ENCODE measurements around the gene ADAMTS6. TPM values are rescaled to one million over a fixed set of nuclear protein-coding genes. Genes with fewer than 3 reads are reported as not detected.

The ADAMTS6 gene
- total RNA-seq, 1 experiment from 2014 or later, result 1.2 TPM

GRCh38 chr5:65209341-65209740 lies 272.4 kb downstream of the ADAMTS6 start:
- TF ChIP-seq, protein P1, sequence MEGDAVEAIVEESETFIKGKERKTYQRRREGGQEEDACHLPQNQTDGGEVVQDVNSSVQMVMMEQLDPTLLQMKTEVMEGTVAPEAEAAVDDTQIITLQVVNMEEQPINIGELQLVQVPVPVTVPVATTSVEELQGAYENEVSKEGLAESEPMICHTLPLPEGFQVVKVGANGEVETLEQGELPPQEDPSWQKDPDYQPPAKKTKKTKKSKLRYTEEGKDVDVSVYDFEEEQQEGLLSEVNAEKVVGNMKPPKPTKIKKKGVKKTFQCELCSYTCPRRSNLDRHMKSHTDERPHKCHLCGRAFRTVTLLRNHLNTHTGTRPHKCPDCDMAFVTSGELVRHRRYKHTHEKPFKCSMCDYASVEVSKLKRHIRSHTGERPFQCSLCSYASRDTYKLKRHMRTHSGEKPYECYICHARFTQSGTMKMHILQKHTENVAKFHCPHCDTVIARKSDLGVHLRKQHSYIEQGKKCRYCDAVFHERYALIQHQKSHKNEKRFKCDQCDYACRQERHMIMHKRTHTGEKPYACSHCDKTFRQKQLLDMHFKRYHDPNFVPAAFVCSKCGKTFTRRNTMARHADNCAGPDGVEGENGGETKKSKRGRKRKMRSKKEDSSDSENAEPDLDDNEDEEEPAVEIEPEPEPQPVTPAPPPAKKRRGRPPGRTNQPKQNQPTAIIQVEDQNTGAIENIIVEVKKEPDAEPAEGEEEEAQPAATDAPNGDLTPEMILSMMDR (IDR thresholded peaks at IDR 0.05; ENCODE audit: unreplicated experiment), result no peak
- BruUV-seq (replicated peaks), result no TSS peak
- H3K27ac Mint-ChIP-seq (ENCODE audit: unreplicated experiment), result no peak overlapping the region
- H3K36me3 Mint-ChIP-seq (ENCODE audit: insufficient read depth, unreplicated experiment), result no peaks in the 10 kb centered on the region
- no peaks in the 10 kb centered on the region for H3K27me3 Mint-ChIP-seq (ENCODE audit: unreplicated experiment)
- intact Hi-C loops (cut with micrococcal nuclease; ENCODE audit: unreplicated experiment), result no loop called here
- no peak overlapping the region for H3K4me3 Mint-ChIP-seq (ENCODE audit: low read depth, unreplicated experiment)
- no peaks in the 10 kb centered on the region for H3K9me3 Mint-ChIP-seq (ENCODE audit: low read depth, unreplicated experiment)
- DNase-seq, result no peak
- H3K4me1 Mint-ChIP-seq (ENCODE audit: low read depth, unreplicated experiment), result no peaks in the 10 kb centered on the region
- CTCF ChIA-PET, result no interaction called here

DNA sequence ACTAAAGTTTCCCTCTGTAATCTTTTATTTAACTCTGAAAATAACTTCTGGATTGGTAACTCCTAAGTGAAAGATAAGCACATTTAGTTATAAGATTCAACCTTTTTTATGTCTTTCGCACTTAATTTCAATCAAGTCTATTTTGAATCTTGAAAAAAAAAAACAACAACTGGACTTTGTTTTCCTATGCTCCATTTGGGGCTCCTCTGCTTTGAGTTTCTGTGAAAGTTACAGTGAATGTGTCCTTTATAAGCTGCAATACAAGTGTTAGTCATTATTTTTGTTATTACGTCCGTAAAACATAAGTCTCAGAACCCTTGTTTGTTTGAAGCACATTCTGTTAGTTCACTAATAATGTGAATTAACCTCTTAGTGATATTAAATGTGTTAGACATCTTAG lies 276.8 kb downstream of the ADAMTS6 start:
- Mint-ChIP-seq H3K27me3 (ENCODE audit: unreplicated experiment) (no peaks in the 10 kb centered on the region), H3K4me3 (ENCODE audit: low read depth, unreplicated experiment) (no peak overlapping the region), H3K27ac (ENCODE audit: unreplicated experiment) (no peak overlapping the region), H3K9me3 (ENCODE audit: low read depth, unreplicated experiment) (no peaks in the 10 kb centered on the region), H3K36me3 (ENCODE audit: insufficient read depth, unreplicated experiment) (no peaks in the 10 kb centered on the region), H3K4me1 (ENCODE audit: low read depth, unreplicated experiment) (no peaks in the 10 kb centered on the region)
- CTCF ChIA-PET, result no interaction called here
- intact Hi-C loops (cut with micrococcal nuclease; ENCODE audit: unreplicated experiment), result no loop called here
- DNase-seq, result no peak
- TF ChIP-seq, protein P1 (IDR thresholded peaks at IDR 0.05; ENCODE audit: unreplicated experiment), result no peak
- BruUV-seq (replicated peaks), result no TSS peak

- Mint-ChIP-seq H3K27me3 (ENCODE audit: unreplicated experiment) (no peaks in the 10 kb centered on the region), H3K9me3 (ENCODE audit: low read depth, unreplicated experiment) (no peaks in the 10 kb centered on the region), H3K4me1 (ENCODE audit: low read depth, unreplicated experiment) (peaks cover 2% of the 10 kb centered on the region), H3K27ac (ENCODE audit: unreplicated experiment) (no peak overlapping the region), H3K36me3 (ENCODE audit: insufficient read depth, unreplicated experiment) (no peaks in the 10 kb centered on the region), H3K4me3 (ENCODE audit: low read depth, unreplicated experiment) (no peak overlapping the region)
- TF ChIP-seq, protein P1 (IDR thresholded peaks at IDR 0.05; ENCODE audit: unreplicated experiment), result no peak
- BruUV-seq (replicated peaks), result no TSS peak
- DNase-seq, result no peak
- intact Hi-C loops (cut with micrococcal nuclease; ENCODE audit: unreplicated experiment), result no loop called here
- CTCF ChIA-PET, result no interaction called here
Observed at GRCh38 chr5:65203746-65204145, 278.0 kb downstream of the ADAMTS6 start.

GRCh38 chr5:65199993-65200675 lies 281.6 kb downstream of the ADAMTS6 start:
- intact Hi-C loops (cut with micrococcal nuclease; ENCODE audit: unreplicated experiment), result loop anchor here (10.0 kb wide), 1 partner anchor 385 kb away; no protein-coding TSS in a partner anchor
- no TSS peak for BruUV-seq (replicated peaks)
- H3K4me1 Mint-ChIP-seq (ENCODE audit: low read depth, unreplicated experiment), result peaks cover 11% of the 10 kb centered on the region
- CTCF ChIA-PET, result no interaction called here
- H3K36me3 Mint-ChIP-seq (ENCODE audit: insufficient read depth, unreplicated experiment), result no peaks in the 10 kb centered on the region
- no peak overlapping the region for H3K4me3 Mint-ChIP-seq (ENCODE audit: low read depth, unreplicated experiment)
- no peaks in the 10 kb centered on the region for H3K9me3 Mint-ChIP-seq (ENCODE audit: low read depth, unreplicated experiment)
- H3K27ac Mint-ChIP-seq (ENCODE audit: unreplicated experiment), result no peak overlapping the region
- no peak for DNase-seq
- TF ChIP-seq, protein P1 (IDR thresholded peaks at IDR 0.05; ENCODE audit: unreplicated experiment), result no peak
- no peaks in the 10 kb centered on the region for H3K27me3 Mint-ChIP-seq (ENCODE audit: unreplicated experiment)

All from Calu3 (cell line).